HG02852 (cell line): ENCODE measurements around the gene RALGPS1.

Source experiments
- ATAC-seq: cut with Tn5 transposase; IDR thresholded peaks from one replicate; pipeline ENCODE4 v1.9.1; 2021; ENCODE audit warnings: mild to moderate bottlenecking, moderate library complexity; ENCODE audit not compliant: unreplicated experiment

Gene RALGPS1

GRCh38 chr9:127148014-127148413 is 233.4 kb downstream of the RALGPS1 start:
- no peak for ATAC-seq

GRCh38 chr9:127149010-127149409 is 234.4 kb downstream of the RALGPS1 start:
- ATAC-seq = no peak

- no peak for ATAC-seq
These were observed 235.1 kb downstream of the RALGPS1 start for GRCh38 chr9:127149463-127150390.

DNA sequence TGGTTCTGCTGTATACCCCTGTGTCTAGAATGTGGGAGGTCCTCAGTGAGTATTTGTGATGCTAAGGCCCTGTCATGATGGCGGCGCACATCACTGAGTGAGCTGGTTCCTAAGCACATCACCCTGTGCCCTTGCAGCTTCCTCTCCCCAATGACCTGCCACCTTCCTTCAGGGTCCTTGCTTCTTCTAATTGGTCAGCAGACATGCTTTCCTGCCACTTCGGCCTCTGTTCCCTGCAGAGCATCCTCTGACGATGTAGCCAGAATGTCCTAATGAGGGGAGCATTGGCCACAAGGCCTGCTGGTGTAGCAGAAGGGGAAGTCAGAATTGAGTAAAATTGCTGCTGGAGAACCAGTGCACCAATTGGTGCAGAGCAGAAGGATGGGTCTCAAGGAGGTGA is 238.9 kb downstream of the RALGPS1 start:
- no peak for ATAC-seq

DNA sequence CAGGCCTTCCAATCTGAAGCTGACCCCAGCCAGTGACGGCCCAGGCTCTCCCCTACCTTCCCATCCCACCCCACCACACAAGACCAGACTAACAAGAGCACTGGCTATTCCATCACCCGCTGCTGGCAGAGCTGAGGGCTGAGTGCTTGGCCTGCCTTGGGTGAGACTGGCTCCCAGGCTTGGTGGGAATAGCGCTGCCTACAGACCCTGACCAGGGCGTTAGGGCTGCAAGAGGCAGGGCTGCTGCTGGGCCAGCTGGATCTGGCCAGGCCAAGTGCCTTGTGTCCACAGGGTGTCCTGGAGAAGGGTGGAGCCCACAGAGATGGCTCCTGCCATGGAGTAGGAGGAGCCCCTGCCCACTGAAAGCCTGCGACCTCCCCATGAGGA is 239.4 kb downstream of the RALGPS1 start:
- ATAC-seq = no peak

DNA sequence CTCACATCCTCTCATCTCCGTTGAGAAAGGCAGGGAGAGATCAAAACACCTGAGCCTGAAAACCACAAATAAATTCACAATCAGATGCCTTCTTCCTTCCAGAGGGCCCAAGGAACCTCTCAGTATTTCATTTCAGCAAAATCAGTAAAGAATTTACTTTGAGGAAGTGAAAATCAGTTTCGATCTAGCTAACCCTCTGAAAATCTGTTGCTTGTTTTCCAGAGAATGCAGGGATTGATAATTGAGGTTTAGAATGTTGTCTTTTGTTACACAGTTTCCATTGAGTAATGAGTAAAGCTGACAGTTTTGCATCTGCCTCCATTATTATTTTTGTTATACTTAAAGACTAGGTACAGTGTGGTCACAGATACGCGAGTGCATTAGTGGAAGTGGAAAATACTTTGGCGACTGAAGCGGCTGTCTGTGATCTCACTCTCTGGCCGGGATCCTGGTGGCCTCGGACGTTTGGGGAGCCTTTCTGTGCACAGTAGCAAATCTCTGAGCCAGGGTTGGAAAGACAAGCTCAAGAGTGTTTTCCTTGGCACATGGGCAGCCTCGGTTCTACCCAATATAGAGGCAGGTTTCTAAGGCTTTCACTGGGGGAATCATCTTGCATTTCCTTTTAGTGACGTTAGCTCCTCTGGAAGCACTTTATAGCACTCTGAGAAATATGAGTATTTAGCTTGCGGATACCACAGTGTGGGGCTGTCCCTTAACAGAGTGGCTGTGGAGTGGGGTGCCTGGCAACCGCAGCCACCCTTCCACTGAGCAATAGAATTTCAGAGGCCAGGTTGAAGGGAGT is 240.0 kb downstream of the RALGPS1 start:
- no peak for ATAC-seq

DNA sequence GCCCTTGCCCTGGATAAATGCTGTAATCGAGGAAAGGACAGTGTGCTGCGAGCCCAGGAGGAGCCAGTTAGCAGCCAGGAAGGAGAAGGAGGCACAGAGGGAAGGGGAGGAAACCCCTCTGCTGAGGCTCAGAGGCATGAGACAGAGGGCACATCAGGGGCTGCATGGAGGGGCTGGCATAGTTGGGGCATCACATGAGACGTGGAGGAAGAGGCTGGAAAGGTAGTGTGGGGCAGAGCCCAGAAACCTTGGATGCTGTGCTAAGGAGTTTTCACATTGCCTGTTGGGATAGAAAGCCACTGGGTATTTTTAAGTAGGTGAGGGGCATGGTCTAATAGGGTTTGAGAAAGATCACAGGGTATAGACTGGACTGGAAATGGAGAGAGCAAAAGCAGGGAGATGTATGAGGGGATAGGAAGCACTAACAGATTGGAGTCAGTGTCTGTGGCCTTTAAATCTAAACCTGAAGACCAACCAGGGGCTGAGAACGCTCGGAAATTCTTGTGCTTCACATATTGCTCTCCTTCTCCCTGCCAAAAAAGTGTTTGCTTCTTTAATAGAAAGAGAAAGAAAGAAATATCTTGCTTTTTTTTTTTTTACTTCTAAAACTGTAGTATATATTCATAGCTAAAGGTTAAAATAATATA is 240.9 kb downstream of the RALGPS1 start:
- no peak for ATAC-seq

DNA sequence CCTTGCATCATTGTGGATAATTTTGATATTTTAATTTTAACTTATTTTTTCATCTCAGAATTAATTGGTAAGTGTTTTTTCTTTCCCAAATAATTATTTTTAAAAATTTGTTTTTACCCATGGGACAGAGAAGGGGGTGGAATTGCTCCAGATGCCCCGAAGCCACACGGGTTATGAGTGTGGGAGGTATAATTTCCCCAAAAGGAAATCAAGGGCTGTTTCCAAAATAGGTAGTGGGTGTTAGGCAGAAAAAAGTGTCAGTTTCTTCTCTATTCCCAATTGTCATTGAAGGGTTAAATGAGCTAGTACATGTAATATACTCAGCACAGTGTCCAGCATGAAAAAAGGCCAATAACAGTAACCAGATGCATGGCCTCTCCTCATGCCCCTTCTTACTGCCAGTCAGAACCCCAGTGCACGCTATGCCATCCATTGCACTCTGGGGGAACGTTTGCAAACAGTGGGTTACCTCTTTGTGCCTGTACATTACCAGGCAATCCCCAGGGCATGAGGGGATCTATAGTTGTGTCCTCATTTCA is 244.3 kb downstream of the RALGPS1 start:
- no peak for ATAC-seq

GRCh38 chr9:127159325-127159801 is 244.8 kb downstream of the RALGPS1 start:
- no peak for ATAC-seq

DNA sequence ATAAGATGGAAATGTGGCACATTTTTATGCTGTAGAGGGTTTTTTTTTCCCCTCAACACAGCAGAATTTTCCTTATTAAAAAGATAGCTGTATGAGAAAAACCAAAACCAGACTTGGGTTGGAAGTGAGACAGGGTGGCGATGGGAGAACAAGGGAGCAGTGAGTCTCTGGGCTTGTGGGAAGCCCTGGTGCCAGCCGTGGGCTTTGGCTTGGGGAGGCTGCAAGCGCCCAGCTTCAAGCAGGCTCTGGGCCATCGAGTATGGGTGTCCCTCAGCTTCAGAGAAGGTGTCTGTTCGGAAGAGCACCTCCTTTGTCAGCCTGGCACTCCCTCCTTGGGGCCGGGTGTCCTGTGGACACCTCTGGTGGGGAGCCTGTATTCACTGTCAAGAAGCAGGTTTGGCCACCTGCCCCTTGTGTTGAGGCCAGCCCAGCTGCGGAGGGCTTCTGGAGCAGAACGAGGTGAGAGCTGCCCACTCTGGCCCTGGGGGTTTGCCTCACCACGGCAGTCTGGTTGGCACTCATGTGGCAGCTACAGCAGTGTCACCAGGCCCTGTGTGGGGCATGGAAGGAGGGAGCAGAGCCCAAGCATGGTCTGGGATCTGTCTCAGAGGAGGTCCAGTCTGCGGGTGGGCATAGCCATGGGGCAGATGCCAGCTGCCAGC is 245.5 kb downstream of the RALGPS1 start:
- ATAC-seq = no peak

GRCh38 chr9:127161081-127161624 is 246.6 kb downstream of the RALGPS1 start:
- no peak for ATAC-seq

DNA sequence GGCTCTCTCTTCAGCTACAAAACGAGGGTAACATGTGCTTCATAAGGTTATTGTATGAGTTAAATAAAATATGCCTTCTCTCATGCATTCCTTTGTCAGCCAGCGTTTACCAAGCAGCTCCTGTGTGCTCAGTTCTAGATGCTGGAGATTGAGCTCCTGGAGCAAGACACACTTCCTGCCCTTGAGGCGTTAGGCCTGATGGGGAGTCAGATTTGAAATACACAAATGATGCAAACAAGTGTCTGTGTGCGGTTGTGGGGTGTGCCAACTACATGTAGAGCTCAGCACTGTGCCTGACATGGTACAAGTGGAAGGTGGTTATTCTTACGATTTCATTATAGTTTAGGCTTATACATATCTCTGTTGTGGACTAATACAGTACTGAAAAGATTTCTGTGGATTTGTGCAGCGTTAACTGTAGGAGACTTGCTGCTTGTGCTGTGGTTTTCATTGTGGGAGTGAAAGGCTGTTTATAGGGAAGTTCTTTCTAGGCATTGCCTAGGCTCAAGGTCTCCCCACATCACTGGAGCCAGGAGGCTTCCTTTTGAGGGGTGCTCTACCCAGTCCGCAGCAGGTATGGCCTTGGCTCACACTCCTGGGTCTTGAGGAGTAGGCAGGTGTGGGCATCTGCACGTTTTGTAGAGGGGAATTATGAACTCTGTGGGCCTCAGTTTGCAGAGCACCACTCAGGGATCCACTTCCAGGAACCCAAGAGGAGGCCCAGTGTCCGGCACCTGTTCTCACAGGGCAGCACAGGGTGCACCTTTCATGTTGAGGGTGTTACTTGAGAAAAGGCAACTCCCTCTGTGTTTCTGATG is 247.7 kb downstream of the RALGPS1 start:
- ATAC-seq = no peak

DNA sequence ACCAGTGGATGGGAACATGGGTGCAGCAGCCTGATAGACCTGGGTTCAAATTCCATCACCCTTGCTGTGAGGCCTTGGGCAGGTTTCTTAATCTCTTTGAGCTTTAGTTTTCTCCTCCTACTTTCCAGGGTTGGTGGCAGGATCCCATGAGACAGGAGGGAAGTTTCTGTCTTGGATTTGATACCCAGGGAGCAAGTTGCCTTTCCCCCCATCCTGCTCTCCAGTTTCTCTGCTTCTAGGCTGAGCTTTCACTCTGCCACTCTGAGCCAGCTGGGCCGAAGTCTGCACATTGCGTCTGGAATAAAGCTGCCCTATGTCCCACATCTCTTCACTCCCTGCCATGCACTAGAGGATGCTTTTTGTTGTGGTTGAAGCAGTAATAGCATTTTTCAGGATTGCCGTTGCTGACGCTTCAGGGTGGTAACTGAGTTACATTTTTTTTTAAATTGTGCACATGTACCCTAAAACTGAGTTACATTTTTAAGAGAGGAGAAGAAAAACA is 248.3 kb downstream of the RALGPS1 start:
- ATAC-seq = no peak

DNA sequence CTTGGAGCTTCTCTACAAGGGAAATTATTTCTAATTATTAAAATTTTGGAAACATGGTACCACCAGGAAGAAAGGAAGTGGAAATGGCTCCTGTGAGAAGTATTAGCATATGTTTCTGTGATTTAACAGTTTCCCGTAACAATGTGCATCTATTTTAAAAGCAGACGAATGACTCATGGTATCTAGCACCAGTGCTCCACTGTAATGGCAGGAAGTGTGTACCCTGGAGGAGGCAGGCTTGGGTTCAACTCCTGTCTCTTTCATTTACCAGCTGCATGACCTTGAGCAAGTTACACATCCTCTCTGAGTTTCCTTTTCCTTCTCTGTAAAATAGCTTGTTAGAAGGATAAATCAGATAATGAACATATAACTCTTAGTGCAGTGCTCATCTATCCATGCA is 248.8 kb downstream of the RALGPS1 start:
- ATAC-seq = no peak

DNA sequence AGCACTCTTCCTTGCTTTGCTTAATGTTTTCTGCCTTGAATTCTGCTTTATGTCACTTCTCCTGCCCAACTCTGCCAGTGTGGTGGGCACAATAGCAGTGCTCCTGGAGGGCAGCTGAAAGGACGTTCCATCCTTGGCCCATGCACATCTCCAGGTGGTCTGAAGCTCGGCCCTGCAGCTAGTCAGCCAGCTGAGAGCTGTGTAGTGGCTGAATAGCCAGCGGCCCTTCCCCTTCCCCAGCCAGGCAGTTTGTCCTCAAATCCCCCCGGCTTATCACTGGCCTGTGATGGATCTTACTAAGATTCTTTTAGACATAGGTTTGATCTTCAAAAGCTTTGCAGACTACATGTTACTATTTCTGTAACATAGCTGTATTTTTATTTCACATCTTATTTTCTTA is 250.5 kb downstream of the RALGPS1 start:
- ATAC-seq = no peak

DNA sequence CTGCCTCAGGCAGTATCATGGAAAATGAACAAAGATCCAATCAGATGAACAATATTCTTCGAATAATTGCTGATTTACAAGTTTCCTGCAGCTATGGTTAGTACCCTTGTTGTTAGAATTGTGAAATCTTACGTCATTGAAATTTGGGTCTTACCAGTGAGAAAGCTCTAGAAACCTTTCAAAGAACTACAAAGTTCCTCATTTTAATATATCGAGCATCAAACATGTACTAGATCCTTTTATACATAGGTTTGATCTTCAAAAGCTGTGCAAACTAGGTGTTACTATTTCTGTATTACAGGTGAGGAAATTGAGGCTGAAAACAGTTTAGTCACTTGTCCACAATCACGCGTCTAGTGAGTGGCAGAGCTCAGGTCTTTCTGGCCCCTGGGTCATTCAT is 251.5 kb downstream of the RALGPS1 start:
- no peak for ATAC-seq

- peak; percentile 51 for ATAC-seq
These were observed 252.3 kb downstream of the RALGPS1 start for GRCh38 chr9:127166651-127167524.
